AG04449 (cell line): ENCODE measurements around the gene ZNF593OS.

Source experiments
- CTCF ChIA-PET: fragments of 350-600 bp; formaldehyde crosslinking; extraction: SDS; loops from one replicate; lab custom pipeline; 2021; ENCODE audit warnings: antibody characterized with exemption; lab: Yijun Ruan, JAX
- POLR2A ChIA-PET: fragments of 400-600, 350-600 bp; formaldehyde crosslinking; extraction: SDS; loops from one replicate; lab custom pipeline; 2020; ENCODE audit warnings: antibody characterized with exemption, inconsistent platforms; lab: Yijun Ruan, JAX
- DNase-seq: peaks from one replicate; pipeline ENCODE4 v3.0.0-alpha.2; 2010; ENCODE audit warnings: low read depth, low spot score
- H3K4me3 ChIP-seq: 2 replicates; pipeline ENCODE4 v1.5.1; 2011; ENCODE audit warnings: low read depth, mild to moderate bottlenecking, control low read depth, low read length
- TF ChIP-seq, protein P1 (sequence below): IDR thresholded peaks from one replicate; pipeline ENCODE4 v1.5.1; 2011; ENCODE audit warnings: mild to moderate bottlenecking, moderate library complexity, low read length, control low read depth, inconsistent platforms; ENCODE audit not compliant: insufficient read depth; ENCODE audit errors: missing control alignments

Gene ZNF593OS

DNA sequence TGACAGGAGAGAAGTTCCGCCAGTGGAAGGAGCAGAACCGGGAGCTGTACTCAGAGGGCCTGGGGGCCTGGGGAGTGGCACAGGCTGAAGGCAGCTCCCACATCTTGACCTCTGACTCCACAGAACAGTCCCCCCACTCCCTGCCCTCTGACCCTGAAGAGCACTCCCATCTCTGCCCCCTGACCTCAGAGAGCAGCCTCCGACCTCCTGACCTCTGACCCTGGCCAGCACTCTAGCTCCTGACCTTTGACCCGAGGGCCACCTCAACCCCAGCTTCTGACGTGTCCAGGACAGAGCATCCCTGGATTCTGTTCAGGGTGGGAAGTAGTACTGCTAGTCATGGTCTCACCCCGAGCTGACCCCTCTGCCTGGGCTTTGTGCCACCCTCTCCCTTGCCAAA is 17.7 kb upstream of the ZNF593OS start:
- ChIA-PET POLR2A (interaction anchor here (1.0 kb wide), 1 partner anchor 46 kb away, joined by 3 read pairs; no protein-coding TSS in a partner anchor), CTCF (interaction anchor here (0.8 to 3.6 kb wide), 5 partner anchors 11 to 175 kb away, joined by 3 to 13 read pairs (median 4); partner anchors contain the start of genes C1orf232, CEP85 and ZNF593)
- H3K4me3 ChIP-seq: no peak overlapping the region
- DNase-seq: no peak
- TF ChIP-seq, protein P1, sequence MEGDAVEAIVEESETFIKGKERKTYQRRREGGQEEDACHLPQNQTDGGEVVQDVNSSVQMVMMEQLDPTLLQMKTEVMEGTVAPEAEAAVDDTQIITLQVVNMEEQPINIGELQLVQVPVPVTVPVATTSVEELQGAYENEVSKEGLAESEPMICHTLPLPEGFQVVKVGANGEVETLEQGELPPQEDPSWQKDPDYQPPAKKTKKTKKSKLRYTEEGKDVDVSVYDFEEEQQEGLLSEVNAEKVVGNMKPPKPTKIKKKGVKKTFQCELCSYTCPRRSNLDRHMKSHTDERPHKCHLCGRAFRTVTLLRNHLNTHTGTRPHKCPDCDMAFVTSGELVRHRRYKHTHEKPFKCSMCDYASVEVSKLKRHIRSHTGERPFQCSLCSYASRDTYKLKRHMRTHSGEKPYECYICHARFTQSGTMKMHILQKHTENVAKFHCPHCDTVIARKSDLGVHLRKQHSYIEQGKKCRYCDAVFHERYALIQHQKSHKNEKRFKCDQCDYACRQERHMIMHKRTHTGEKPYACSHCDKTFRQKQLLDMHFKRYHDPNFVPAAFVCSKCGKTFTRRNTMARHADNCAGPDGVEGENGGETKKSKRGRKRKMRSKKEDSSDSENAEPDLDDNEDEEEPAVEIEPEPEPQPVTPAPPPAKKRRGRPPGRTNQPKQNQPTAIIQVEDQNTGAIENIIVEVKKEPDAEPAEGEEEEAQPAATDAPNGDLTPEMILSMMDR: no peak

DNA sequence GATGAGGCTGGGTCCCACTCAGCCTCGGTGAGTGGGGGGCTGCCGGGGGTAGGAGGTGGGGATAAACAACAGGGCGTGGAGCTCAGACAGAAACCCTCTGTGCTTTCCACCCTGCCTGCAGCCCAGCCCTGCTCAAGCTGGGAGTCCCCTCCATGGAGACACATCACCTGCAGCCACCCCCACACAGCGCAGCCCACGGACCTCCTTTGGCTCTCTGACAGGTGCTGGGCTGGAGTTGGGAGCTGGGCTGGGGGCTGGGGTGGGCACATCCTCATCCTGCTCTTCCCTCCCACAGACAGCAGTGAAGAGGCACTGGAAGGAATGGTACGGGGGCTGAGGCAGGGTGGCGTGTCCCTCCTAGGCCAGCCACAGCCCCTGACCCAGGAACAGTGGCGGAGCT is 16.8 kb upstream of the ZNF593OS start:
- no peak overlapping the region for H3K4me3 ChIP-seq
- DNase-seq: no peak
- ChIA-PET CTCF (interaction anchor here (1.1 to 3.6 kb wide), 2 partner anchors 45 to 133 kb away, joined by 3 to 13 read pairs; partner anchors contain the start of gene CEP85), POLR2A (interaction anchor here (1.0 kb wide), 1 partner anchor 47 kb away, joined by 3 read pairs; no protein-coding TSS in a partner anchor)
- TF ChIP-seq, protein P1: no peak

DNA sequence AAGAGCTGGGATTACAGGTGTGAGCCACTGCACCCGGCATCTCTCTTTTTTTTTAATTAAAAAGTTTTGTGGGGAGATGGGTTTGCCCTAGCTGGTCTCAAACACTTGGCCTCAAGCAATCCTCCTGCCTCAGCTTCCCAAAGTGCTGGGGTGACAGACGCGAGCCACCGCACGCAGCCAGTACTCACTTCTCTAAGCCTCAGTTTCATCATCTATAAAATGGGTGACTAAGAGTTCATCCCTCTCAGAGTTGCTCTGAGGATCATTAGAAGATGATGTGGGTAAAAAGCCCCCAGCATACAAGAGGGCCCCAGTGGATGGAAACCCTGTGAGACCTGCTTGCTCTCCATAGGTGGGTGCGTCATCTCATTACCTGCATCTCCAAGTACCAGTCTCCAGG is 16.2 kb upstream of the ZNF593OS start:
- ChIA-PET POLR2A (no interaction called here), CTCF (interaction anchor here (0.7 kb wide), 1 partner anchor 15 kb away, joined by 4 read pairs; no protein-coding TSS in a partner anchor)
- TF ChIP-seq, protein P1: no peak
- H3K4me3 ChIP-seq: no peak overlapping the region
- DNase-seq: no peak

DNA sequence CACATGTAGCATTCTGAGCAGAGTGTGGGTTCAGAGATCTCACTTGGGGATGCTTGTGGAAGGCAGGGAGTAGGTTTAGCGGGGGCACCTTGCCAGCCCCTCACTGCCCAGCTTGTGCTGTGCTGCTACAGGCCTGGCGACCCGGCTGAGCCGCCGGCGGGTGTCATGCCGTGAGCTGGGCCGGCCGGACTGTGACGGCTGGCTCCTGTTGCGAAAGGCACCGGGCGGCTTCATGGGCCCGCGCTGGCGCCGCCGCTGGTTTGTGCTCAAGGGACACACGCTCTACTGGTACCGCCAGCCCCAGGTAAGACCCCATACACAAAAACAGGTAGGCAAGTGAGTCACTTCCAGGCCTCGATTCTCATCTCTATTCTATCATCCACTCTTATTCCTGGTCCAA is 13.3 kb upstream of the ZNF593OS start:
- no peak for DNase-seq
- POLR2A ChIA-PET: no interaction called here

DNA sequence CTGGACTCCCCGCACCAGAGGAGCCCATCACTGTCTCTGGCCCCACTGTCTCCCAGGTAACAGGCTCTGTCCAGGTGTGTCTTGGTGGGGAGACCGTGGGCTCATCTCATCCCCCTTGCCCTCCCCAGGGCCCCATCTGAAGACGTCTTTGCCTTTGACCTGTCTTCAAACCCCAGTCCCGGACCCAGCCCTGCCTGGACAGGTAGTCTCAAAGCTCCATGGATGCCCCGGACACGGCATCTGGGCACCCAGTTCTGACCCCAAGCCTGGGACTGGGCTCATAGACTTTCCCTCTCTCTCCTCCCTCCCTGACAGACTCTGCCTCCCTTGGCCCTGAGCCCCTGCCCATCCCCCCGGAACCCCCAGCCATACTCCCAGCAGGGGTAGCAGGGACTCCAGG is 12.5 kb upstream of the ZNF593OS start:
- TF ChIP-seq, protein P1: no peak
- H3K4me3 ChIP-seq: no peak overlapping the region
- no peak for DNase-seq
- POLR2A ChIA-PET: no interaction called here
- CTCF ChIA-PET: interaction anchor here (0.9 to 2.7 kb wide), 3 partner anchors 10 to 18 kb away, joined by 3 to 11 read pairs (median 7); partner anchors contain the start of gene ZNF593

More for the DNA sequence above, 13.3 kb upstream of the ZNF593OS start:
- no peak overlapping the region for H3K4me3 ChIP-seq
- CTCF ChIA-PET: interaction anchor here (0.9 to 1.9 kb wide), 2 partner anchors 12 to 17 kb away, joined by 3 to 4 read pairs; no protein-coding TSS in a partner anchor
- TF ChIP-seq, protein P1: no peak

DNA sequence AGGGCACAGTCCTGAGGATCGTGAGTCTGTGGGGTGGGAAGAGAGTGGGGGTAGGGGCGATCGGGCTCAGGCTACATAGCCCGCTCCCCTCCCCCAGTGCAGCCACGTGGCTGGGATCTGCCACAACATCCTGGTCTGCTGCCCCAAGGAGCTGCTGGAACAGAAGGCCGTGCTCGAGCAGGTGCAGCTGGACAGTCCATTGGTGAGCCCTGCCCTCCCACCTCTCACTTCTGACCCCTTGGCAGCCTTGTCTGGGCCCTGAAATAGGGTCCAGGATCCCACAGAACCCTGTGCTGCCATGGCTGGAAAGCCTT is 10.7 kb upstream of the ZNF593OS start:
- POLR2A ChIA-PET: no interaction called here
- TF ChIP-seq, protein P1: no peak
- H3K4me3 ChIP-seq: no peak overlapping the region
- CTCF ChIA-PET: interaction anchor here (0.5 to 2.7 kb wide), 5 partner anchors 9 to 37 kb away, joined by 3 to 11 read pairs (median 4); partner anchors contain the start of gene ZNF593
- no peak for DNase-seq
